Lung (tissue), 12 donors: ENCODE results near the gene SPINK7. TPM values are rescaled to one million over a fixed set of nuclear protein-coding genes. Genes with fewer than 3 reads are reported as not detected.
A peak's percentile ranks its signal among the peaks of the same experiment; 100 is the strongest.
"Not testable (repeated sequence)": the region's sequence is repeated elsewhere in the genome, so short reads cannot be mapped to it uniquely, and the experiment has no call there.

Source experiments
- ATAC-seq: fragments of 200-7000 bp; cut with Tn5 transposase; one replicate; pipeline ENCODE4 v1.9.1; 2020; ENCODE audit warnings: moderate number of reproducible peaks; ENCODE audit not compliant: insufficient read depth, low FRiP score
- DNase-seq, 3 donors: peaks; one replicate each; pipeline ENCODE4 v3.0.0-alpha.2; 2013 to 2017
- H3K27ac ChIP-seq, 2 donors: one replicate each; pipeline ENCODE4 v1.5.1; 2013; ENCODE audit warnings: mild to moderate bottlenecking in 2 of 2, moderate library complexity in 2 of 2, control low read depth in 1 of 2, inconsistent platforms in 1 of 2, low read depth in 1 of 2, low read length in 1 of 2
- H3K27me3 ChIP-seq, 3 donors: one replicate each; pipeline ENCODE4 v1.5.1; 2013; ENCODE audit warnings: low read length in 2 of 3; ENCODE audit not compliant: control insufficient read depth in 3 of 3, insufficient read depth in 3 of 3
- H3K36me3 ChIP-seq, 4 donors: one replicate each; pipeline ENCODE4 v1.5.1; 2013; ENCODE audit warnings: low read length in 4 of 4, mild to moderate bottlenecking in 1 of 4, moderate library complexity in 1 of 4; ENCODE audit not compliant: control insufficient read depth in 4 of 4, insufficient read depth in 4 of 4
- H3K4me1 ChIP-seq, 5 donors: one replicate each; pipeline ENCODE4 v1.5.1; 2013; ENCODE audit warnings: low read length in 5 of 5, mild to moderate bottlenecking in 2 of 5, moderate library complexity in 1 of 5; ENCODE audit not compliant: control insufficient read depth in 5 of 5, insufficient read depth in 5 of 5
- H3K4me3 ChIP-seq: one replicate; pipeline ENCODE4 v1.5.1; 2013; ENCODE audit warnings: mild to moderate bottlenecking, control low read depth, moderate library complexity
- H3K9ac ChIP-seq, 2 donors: one replicate each; pipeline ENCODE4 v1.5.1; 2013; ENCODE audit warnings: low read length in 2 of 2, control low read depth in 1 of 2; ENCODE audit not compliant: insufficient read depth in 1 of 2
- H3K9me3 ChIP-seq, 4 donors: one replicate each; pipeline ENCODE4 v1.5.1; 2013; ENCODE audit warnings: low read length in 3 of 4, mild to moderate bottlenecking in 1 of 4, moderate library complexity in 1 of 4; ENCODE audit not compliant: control insufficient read depth in 4 of 4, insufficient read depth in 3 of 4
- WGBS, 2 donors: extraction: QIAGEN DNeasy Blood & Tissue Kit; methylation state at CpG; one replicate each; pipeline ENCODE4 v1.1.7; 2013; 5-methylcytosine and 5-hydroxymethylcytosine counted together
- polyA plus RNA-seq, 2 donors: library from polyadenylated mRNA; stranded (reverse); fragments of 200-250 nt; gene quantifications; one replicate each; pipeline ENCODE4 v1.2.1, GENCODE V29; 2013
- total RNA-seq, 2 donors: library from RNA; depleted of rRNA in 1 of 2; stranded (reverse); fragments of >200 nt in 1 of 2; gene quantifications; one replicate each; pipeline ENCODE4 v1.2.1, GENCODE V29; 2014 to 2021
- TF ChIP-seq, protein P1 (sequence below): IDR thresholded peaks from 2 replicates; pipeline ENCODE4 v1.5.1; 2012; ENCODE audit warnings: mild to moderate bottlenecking; ENCODE audit errors: control extremely low read depth, extremely low read depth
- donor health status: control.
- donor health status: control.
- donor health status: Bipolar disorder and iron deficiency.
- donor health status: healthy.
- donor health status: DM: yes; HTN: yes; CAD: no.

SPINK7 gene
- total and polyA plus RNA-seq, 4 donors: not detected

DNA sequence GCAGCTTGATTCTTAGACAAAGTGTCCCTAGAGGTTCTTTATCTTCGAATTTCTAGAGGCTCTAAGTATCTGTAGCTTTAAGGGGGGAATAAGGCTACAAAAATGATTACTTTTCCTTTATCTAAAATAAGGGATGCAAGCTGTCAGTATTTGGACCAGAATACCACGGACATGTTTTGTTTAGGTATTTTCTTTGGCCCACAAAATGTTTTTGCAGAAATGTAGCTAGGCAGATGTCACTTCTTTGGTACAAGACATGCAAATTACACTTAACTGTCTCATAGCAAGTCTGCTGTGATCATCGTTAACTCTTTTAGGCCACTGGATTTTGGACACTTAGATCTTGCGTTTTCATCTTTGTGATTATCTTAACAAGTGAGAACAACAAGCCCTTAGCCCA, 2.5 kb downstream of the SPINK7 start:
- TF ChIP-seq, protein P1, sequence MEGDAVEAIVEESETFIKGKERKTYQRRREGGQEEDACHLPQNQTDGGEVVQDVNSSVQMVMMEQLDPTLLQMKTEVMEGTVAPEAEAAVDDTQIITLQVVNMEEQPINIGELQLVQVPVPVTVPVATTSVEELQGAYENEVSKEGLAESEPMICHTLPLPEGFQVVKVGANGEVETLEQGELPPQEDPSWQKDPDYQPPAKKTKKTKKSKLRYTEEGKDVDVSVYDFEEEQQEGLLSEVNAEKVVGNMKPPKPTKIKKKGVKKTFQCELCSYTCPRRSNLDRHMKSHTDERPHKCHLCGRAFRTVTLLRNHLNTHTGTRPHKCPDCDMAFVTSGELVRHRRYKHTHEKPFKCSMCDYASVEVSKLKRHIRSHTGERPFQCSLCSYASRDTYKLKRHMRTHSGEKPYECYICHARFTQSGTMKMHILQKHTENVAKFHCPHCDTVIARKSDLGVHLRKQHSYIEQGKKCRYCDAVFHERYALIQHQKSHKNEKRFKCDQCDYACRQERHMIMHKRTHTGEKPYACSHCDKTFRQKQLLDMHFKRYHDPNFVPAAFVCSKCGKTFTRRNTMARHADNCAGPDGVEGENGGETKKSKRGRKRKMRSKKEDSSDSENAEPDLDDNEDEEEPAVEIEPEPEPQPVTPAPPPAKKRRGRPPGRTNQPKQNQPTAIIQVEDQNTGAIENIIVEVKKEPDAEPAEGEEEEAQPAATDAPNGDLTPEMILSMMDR: no peak
- ATAC-seq (no peak), DNase-seq (no peak)
- no peaks in the 10 kb centered on the region for H3K27me3 ChIP-seq
- WGBS, 2 donors: 58 to 79% methylated on average over 4 of the region's 4 CpGs
- no peaks in the 10 kb centered on the region for H3K9me3 ChIP-seq
- H3K9ac ChIP-seq: no peak overlapping the region
- H3K36me3 ChIP-seq: peaks cover 0 to 1% (median 0%) of the 10 kb centered on the region in 4 donors
- no peak overlapping the region for H3K27ac ChIP-seq
- no peak overlapping the region for H3K4me3 ChIP-seq
- peaks cover 0 to 2% (median 0%) of the 10 kb centered on the region in 5 donors for H3K4me1 ChIP-seq

- not testable (repeated sequence) for H3K36me3 ChIP-seq, H3K4me3 ChIP-seq, ATAC-seq, H3K4me1 ChIP-seq, H3K27me3 ChIP-seq, H3K27ac ChIP-seq, H3K9me3 ChIP-seq
- 11 to 55% methylated on average over 39 to 41 of the region's 42 CpGs for WGBS, 2 donors
- H3K9ac ChIP-seq: peak overlapping the region in 1 of 2 donors; percentile 5
- peak in 2 of 3 donors; percentile 6 to 17 for DNase-seq
Observed at GRCh38 chr5:148320011-148320963, 8.1 kb downstream of the SPINK7 start.

- no peaks in the 10 kb centered on the region for H3K4me1 ChIP-seq
- TF ChIP-seq, protein P1: no peak
- 91 to 92% methylated on average over 4 of the region's 4 CpGs for WGBS, 2 donors
- no peak overlapping the region for H3K9ac ChIP-seq
- H3K9me3 ChIP-seq: no peaks in the 10 kb centered on the region
- H3K27ac ChIP-seq: no peak overlapping the region
- no peak for DNase-seq
- no peak for ATAC-seq
- H3K27me3 ChIP-seq: no peaks in the 10 kb centered on the region
- peaks cover 0 to 2% (median 0%) of the 10 kb centered on the region in 4 donors for H3K36me3 ChIP-seq
- no peak overlapping the region for H3K4me3 ChIP-seq
Observed at GRCh38 chr5:148333262-148333849, 21.1 kb downstream of the SPINK7 start.

DNA sequence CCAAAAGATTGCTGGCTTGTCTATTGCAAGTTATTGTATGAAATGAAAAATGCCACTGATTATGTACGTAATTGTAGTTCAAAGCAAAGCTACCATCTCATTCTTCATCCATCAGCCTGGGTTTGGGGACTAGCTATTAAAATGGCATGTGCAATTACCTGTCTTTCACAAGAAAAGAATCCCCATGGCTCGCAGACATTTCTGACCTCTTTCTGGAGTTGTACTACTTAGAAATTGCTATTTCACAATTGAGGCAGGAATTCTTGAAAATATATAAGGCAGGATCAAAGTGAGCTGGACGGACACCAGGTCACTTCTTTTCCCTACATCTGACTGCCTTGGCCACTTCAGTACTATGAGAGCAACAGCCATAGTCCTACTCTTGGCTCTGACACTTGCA, 23.0 kb downstream of the SPINK7 start, which contains the start of gene SPINK9:
TSS of gene SPINK9 (plus strand) at position 301 of the 400 bp plus-strand sequence. CDS start at position 356, 55 bp downstream.
- TF ChIP-seq, protein P1: no peak
- Histone ChIP-seq H3K4me1 (no peaks in the 10 kb centered on the region), H3K27ac (no peak within 1 kb of the TSS), H3K27me3 (no peaks in the 10 kb centered on the region), H3K9me3 (no peaks in the 10 kb centered on the region), H3K36me3 (peaks cover 0 to 2% (median 0%) of the 10 kb centered on the region in 4 donors), H3K4me3 (no peak within 1 kb of the TSS), H3K9ac (no peak within 1 kb of the TSS)
- DNase-seq (no peak), ATAC-seq (no peak)
- 92 to 97% methylated on average over 3 of the region's 3 CpGs for WGBS, 2 donors
